HepG2 (cell line): ENCODE measurements around the gene CYB5D1. TPM values are rescaled to one million over a fixed set of nuclear protein-coding genes. Genes with fewer than 3 reads are reported as not detected.
A peak's percentile ranks its signal among the peaks of the same experiment; 100 is the strongest.

ENCODE experiments used
- ATF1 ChIP-seq: IDR thresholded peaks from 2 replicates; pipeline ENCODE4 v1.6.1; 2016; ENCODE audit warnings: mild to moderate bottlenecking, control low read depth
- BCL6 ChIP-seq: IDR thresholded peaks from 2 replicates; pipeline ENCODE4 v1.6.1; 2016; ENCODE audit warnings: missing genetic modification reagents, missing compliant biosample characterization
- FOXK2 ChIP-seq: fragments of 450-650 bp; IDR thresholded peaks from 2 replicates; pipeline ENCODE4 v1.6.1; 2016
- POGZ ChIP-seq: sonication (generic); formaldehyde crosslinking; IDR thresholded peaks from 2 replicates; pipeline ENCODE4 v1.4.0; 2020; ENCODE audit warnings: mild to moderate bottlenecking, missing genetic modification reagents
- RBM39 ChIP-seq: fragments of 200-400 bp; formaldehyde crosslinking; IDR thresholded peaks from one replicate; pipeline ENCODE4 v1.6.1; 2018; ENCODE audit warnings: antibody characterized with exemption, mild to moderate bottlenecking, low read depth, low read length; ENCODE audit not compliant: poor library complexity, severe bottlenecking
- RXRB ChIP-seq: IDR thresholded peaks from 2 replicates; pipeline ENCODE4 v1.6.1; 2016; ENCODE audit warnings: borderline replicate concordance, missing genetic modification reagents, missing compliant biosample characterization
- SIN3A ChIP-seq: IDR thresholded peaks from 2 replicates; pipeline ENCODE4 v1.6.1; 2011; ENCODE audit warnings: low read depth, mild to moderate bottlenecking, control low read depth, low read length, borderline replicate concordance
- SSRP1 ChIP-seq: IDR thresholded peaks from 2 replicates; pipeline ENCODE4 v1.6.1; 2016; ENCODE audit warnings: control low read depth
- YY1 ChIP-seq: IDR thresholded peaks from 2 replicates; pipeline ENCODE4 v1.6.1; 2011; ENCODE audit warnings: low read length, low read depth, moderate library complexity, mild to moderate bottlenecking; ENCODE audit not compliant: insufficient read depth, insufficient replicate concordance
- ZNF232 ChIP-seq: sonication (generic); formaldehyde crosslinking; IDR thresholded peaks from 2 replicates; pipeline ENCODE4 v1.4.0; 2020; ENCODE audit warnings: missing genetic modification reagents, borderline replicate concordance
- ZNF451 ChIP-seq: sonication (generic); formaldehyde crosslinking; IDR thresholded peaks from 2 replicates; pipeline ENCODE4 v1.5.0; 2020; ENCODE audit warnings: mild to moderate bottlenecking, missing genetic modification reagents
- ZNF746 ChIP-seq: sonication (generic); formaldehyde crosslinking; IDR thresholded peaks from 2 replicates; pipeline ENCODE4 v1.8.0; 2022; ENCODE audit warnings: mild to moderate bottlenecking, missing genetic modification reagents
- ZNF780A ChIP-seq: sonication (generic); formaldehyde crosslinking; IDR thresholded peaks from 2 replicates; pipeline ENCODE4 v1.8.0; 2022; ENCODE audit warnings: mild to moderate bottlenecking, missing genetic modification reagents, moderate library complexity
- ZNF891 ChIP-seq: sonication (generic); formaldehyde crosslinking; IDR thresholded peaks from 2 replicates; pipeline ENCODE4 v1.5.0; 2020; ENCODE audit warnings: mild to moderate bottlenecking, missing genetic modification reagents
- polyA plus RNA-seq, 8 experiments: library from polyadenylated mRNA; depleted of rRNA in 3 of 8; stranded (reverse) in 7 of 8; unstranded in 1 of 8; fragments of >200 nt; fragmentation: Illumina TruSeq in 4 of 8; extraction: Trizol in 4 of 8; gene quantifications; 2 replicates each; pipeline versions ENCODE4 v1.2.1 to v1.2.3, GENCODE V29; 2011 to 2016; ENCODE audit warnings: low read depth in 4 of 8, missing spikeins in 1 of 8, mixed read lengths in 1 of 8; ENCODE audit not compliant: insufficient read depth in 1 of 8
- total RNA-seq, 5 experiments: library from RNA; depleted of rRNA; stranded (reverse); fragments of >200 nt; fragmentation: Illumina TruSeq; extraction: Trizol; gene quantifications; 2 replicates each; pipeline ENCODE4 v1.2.3, GENCODE V29; 2016; ENCODE audit warnings: low read depth in 1 of 5
- TF ChIP-seq, protein P1 (sequence below): sonication (generic); formaldehyde crosslinking; IDR thresholded peaks from 2 replicates; pipeline ENCODE4 v1.4.0; 2020; ENCODE audit warnings: missing genetic modification reagents, mild to moderate bottlenecking, borderline replicate concordance
- TF ChIP-seq, protein P2 (sequence below): IDR thresholded peaks from 2 replicates; pipeline ENCODE4 v1.4.0; 2020; ENCODE audit warnings: mild to moderate bottlenecking, missing genetic modification reagents
- TF ChIP-seq, protein P3 (sequence below): sonication (generic); formaldehyde crosslinking; IDR thresholded peaks from 2 replicates; pipeline ENCODE4 v1.5.0; 2020; ENCODE audit warnings: missing genetic modification reagents, mild to moderate bottlenecking, borderline replicate concordance
- TF ChIP-seq, protein P4 (sequence below): sonication (generic); formaldehyde crosslinking; IDR thresholded peaks from 2 replicates; pipeline ENCODE4 v1.4.0; 2020; ENCODE audit warnings: missing genetic modification reagents

The CYB5D1 gene
- total and polyA plus RNA-seq, 2 of the 13 experiments (the other 11 are each of a cell fraction or from before 2014, with no cell fraction given) = 8.9 to 17.0 TPM

DNA sequence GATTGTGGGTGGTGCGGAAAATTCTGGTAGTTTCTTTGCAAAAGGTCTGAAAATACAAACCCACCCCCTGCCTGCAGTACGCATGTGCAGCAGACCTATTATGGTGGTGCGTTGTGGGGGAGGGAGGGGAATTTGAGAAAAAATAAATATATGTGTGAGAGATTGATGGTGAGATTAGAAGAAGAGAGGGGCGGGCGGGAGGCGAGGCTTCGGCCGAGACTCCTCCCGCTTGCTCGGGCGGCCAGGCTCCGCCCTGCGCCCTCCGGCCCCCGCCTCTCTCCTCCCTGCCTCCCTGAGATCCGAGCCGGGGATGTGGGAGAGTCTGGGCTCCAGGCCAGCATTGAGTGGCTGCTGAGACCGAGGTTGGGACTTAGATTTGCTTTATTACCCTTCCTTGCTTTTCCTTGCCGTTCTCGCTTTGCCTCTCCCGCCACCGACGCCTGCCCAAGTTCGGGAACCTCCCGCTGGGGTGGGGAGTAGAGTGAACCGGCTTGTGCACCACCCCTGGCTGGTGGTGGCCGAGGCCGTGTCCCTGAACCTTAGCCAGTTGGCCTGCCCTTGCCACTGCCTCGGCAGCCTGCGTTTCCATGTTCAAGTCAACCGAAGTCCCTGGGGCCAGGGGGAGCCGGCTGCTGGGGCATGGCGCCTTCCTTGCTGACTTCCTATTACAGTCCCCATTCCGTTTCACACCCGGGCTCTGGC, 29.8 kb downstream of the CYB5D1 start (continued):
- TF ChIP-seq, protein P1, sequence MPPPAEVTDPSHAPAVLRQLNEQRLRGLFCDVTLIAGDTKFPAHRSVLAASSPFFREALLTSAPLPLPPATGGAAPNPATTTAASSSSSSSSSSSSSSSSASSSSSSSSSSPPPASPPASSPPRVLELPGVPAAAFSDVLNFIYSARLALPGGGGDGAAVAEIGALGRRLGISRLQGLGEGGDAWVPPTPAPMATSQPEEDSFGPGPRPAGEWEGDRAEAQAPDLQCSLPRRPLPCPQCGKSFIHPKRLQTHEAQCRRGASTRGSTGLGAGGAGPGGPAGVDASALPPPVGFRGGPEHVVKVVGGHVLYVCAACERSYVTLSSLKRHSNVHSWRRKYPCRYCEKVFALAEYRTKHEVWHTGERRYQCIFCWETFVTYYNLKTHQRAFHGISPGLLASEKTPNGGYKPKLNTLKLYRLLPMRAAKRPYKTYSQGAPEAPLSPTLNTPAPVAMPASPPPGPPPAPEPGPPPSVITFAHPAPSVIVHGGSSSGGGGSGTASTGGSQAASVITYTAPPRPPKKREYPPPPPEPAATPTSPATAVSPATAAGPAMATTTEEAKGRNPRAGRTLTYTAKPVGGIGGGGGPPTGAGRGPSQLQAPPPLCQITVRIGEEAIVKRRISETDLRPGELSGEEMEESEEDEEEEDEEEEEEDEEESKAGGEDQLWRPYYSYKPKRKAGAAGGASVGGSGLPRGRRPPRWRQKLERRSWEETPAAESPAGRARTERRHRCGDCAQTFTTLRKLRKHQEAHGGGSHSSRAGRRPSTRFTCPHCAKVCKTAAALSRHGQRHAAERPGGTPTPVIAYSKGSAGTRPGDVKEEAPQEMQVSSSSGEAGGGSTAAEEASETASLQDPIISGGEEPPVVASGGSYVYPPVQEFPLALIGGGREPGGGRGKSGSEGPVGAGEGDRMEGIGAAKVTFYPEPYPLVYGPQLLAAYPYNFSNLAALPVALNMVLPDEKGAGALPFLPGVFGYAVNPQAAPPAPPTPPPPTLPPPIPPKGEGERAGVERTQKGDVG (CRISPR knock-in tag) = 0 out of 2 replicates have a peak, but pooled peaks have one; percentile 59
- no peak for TF ChIP-seq SSRP1 (CRISPR knock-in tag)
- peak; percentile 22 for TF ChIP-seq YY1
- 0 out of 2 replicates have a peak, but pooled peaks have one; percentile 34 for TF ChIP-seq ZNF746
- no peak; the same call in 1 of the 2 replicates for TF ChIP-seq ZNF891
- no peak for TF ChIP-seq ZNF232 (CRISPR knock-in tag)
- peak; percentile 70 for TF ChIP-seq BCL6 (CRISPR knock-in tag)
- TF ChIP-seq, protein P2, sequence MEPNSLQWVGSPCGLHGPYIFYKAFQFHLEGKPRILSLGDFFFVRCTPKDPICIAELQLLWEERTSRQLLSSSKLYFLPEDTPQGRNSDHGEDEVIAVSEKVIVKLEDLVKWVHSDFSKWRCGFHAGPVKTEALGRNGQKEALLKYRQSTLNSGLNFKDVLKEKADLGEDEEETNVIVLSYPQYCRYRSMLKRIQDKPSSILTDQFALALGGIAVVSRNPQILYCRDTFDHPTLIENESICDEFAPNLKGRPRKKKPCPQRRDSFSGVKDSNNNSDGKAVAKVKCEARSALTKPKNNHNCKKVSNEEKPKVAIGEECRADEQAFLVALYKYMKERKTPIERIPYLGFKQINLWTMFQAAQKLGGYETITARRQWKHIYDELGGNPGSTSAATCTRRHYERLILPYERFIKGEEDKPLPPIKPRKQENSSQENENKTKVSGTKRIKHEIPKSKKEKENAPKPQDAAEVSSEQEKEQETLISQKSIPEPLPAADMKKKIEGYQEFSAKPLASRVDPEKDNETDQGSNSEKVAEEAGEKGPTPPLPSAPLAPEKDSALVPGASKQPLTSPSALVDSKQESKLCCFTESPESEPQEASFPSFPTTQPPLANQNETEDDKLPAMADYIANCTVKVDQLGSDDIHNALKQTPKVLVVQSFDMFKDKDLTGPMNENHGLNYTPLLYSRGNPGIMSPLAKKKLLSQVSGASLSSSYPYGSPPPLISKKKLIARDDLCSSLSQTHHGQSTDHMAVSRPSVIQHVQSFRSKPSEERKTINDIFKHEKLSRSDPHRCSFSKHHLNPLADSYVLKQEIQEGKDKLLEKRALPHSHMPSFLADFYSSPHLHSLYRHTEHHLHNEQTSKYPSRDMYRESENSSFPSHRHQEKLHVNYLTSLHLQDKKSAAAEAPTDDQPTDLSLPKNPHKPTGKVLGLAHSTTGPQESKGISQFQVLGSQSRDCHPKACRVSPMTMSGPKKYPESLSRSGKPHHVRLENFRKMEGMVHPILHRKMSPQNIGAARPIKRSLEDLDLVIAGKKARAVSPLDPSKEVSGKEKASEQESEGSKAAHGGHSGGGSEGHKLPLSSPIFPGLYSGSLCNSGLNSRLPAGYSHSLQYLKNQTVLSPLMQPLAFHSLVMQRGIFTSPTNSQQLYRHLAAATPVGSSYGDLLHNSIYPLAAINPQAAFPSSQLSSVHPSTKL (CRISPR knock-in tag) = peak; percentile 60
- TF ChIP-seq, protein P3, sequence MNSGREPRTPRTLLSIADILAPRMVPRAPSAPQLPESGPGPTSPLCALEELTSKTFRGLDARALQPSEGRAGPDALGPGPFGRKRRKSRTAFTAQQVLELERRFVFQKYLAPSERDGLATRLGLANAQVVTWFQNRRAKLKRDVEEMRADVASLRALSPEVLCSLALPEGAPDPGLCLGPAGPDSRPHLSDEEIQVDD (CRISPR knock-in tag) = peak; percentile 21; the same call in 1 of the 2 replicates
- TF ChIP-seq RXRB = peak; percentile 46; the same call in 1 of the 2 replicates
- peak; percentile 12 for TF ChIP-seq RBM39
- TF ChIP-seq ZNF451 (CRISPR knock-in tag) = no peak
- TF ChIP-seq ZNF780A (CRISPR knock-in tag) = no peak
- TF ChIP-seq POGZ (CRISPR knock-in tag) = 0 out of 2 replicates have a peak, but pooled peaks have one; percentile 27
- no peak for TF ChIP-seq FOXK2
- TF ChIP-seq SIN3A = peak; percentile 50; the same call in 1 of the 2 replicates
- TF ChIP-seq, protein P4, sequence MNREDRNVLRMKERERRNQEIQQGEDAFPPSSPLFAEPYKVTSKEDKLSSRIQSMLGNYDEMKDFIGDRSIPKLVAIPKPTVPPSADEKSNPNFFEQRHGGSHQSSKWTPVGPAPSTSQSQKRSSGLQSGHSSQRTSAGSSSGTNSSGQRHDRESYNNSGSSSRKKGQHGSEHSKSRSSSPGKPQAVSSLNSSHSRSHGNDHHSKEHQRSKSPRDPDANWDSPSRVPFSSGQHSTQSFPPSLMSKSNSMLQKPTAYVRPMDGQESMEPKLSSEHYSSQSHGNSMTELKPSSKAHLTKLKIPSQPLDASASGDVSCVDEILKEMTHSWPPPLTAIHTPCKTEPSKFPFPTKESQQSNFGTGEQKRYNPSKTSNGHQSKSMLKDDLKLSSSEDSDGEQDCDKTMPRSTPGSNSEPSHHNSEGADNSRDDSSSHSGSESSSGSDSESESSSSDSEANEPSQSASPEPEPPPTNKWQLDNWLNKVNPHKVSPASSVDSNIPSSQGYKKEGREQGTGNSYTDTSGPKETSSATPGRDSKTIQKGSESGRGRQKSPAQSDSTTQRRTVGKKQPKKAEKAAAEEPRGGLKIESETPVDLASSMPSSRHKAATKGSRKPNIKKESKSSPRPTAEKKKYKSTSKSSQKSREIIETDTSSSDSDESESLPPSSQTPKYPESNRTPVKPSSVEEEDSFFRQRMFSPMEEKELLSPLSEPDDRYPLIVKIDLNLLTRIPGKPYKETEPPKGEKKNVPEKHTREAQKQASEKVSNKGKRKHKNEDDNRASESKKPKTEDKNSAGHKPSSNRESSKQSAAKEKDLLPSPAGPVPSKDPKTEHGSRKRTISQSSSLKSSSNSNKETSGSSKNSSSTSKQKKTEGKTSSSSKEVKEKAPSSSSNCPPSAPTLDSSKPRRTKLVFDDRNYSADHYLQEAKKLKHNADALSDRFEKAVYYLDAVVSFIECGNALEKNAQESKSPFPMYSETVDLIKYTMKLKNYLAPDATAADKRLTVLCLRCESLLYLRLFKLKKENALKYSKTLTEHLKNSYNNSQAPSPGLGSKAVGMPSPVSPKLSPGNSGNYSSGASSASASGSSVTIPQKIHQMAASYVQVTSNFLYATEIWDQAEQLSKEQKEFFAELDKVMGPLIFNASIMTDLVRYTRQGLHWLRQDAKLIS (CRISPR knock-in tag) = 0 out of 2 replicates have a peak, but pooled peaks have one; percentile 39
- no peak for TF ChIP-seq ATF1 (CRISPR knock-in tag)
